CD14-positive monocyte (primary cell): ENCODE data around the gene AGXT. TPM values are rescaled to one million over a fixed set of nuclear protein-coding genes. Genes with fewer than 3 reads are reported as not detected.

ENCODE experiments used
- DNase-seq, 3 donors: peaks; one replicate each; pipeline ENCODE4 v3.0.0-alpha.2; 2011 to 2022
- H2AFZ ChIP-seq: 2 replicates; pipeline ENCODE4 v1.6.0; 2012; ENCODE audit warnings: mild to moderate bottlenecking, low read depth, low read length, inconsistent platforms; ENCODE audit not compliant: insufficient read depth, poor library complexity, severe bottlenecking
- H3K27ac ChIP-seq, 2 donors: 1 replicate in 1 of 2; 2 replicates in 1 of 2; pipeline ENCODE4 v1.5.1; 2012 to 2013; ENCODE audit warnings: low read length in 2 of 2, control low read depth in 1 of 2, inconsistent platforms in 1 of 2, low read depth in 1 of 2, mild to moderate bottlenecking in 1 of 2
- H3K27me3 ChIP-seq, 2 donors: one replicate each; pipeline versions ENCODE4 v1.6.0 to v1.6.1; 2011 to 2013; ENCODE audit warnings: low read length in 2 of 2; ENCODE audit not compliant: control insufficient read depth in 2 of 2, insufficient read depth in 2 of 2
- H3K36me3 ChIP-seq, 2 donors: replicated peaks in 1 of 2; 1 replicate in 1 of 2; 2 replicates in 1 of 2; pipeline versions ENCODE4 v1.5.1 to v1.6.1; 2012 to 2013; ENCODE audit warnings: low read length in 2 of 2, control low read depth in 1 of 2, inconsistent platforms in 1 of 2, mild to moderate bottlenecking in 1 of 2; ENCODE audit not compliant: insufficient read depth in 2 of 2, control insufficient read depth in 1 of 2
- H3K4me1 ChIP-seq, 2 donors: 1 replicate in 1 of 2; 2 replicates in 1 of 2; pipeline versions ENCODE4 v1.5.1 to v1.6.1; 2012 to 2013; ENCODE audit warnings: low read length in 2 of 2, control low read depth in 1 of 2, inconsistent platforms in 1 of 2, mild to moderate bottlenecking in 1 of 2, moderate library complexity in 1 of 2; ENCODE audit not compliant: insufficient read depth in 2 of 2, control insufficient read depth in 1 of 2
- H3K4me2 ChIP-seq: replicated peaks from 2 replicates; pipeline ENCODE3; 2012; ENCODE audit warnings: low read length, moderate library complexity, mild to moderate bottlenecking; ENCODE audit not compliant: poor library complexity, severe bottlenecking; ENCODE audit errors: extremely low read depth
- H3K4me3 ChIP-seq, 3 experiments: fragments of 200-600 bp in 1 of 3; sonication (generic) in 1 of 3; replicated peaks in 1 of 3; 1 replicate in 2 of 3; 2 replicates in 1 of 3; pipeline ENCODE4 v1.5.1; 2011 to 2013; ENCODE audit warnings: low read length in 3 of 3, mild to moderate bottlenecking in 3 of 3, control low read depth in 2 of 3, low read depth in 2 of 3, inconsistent platforms in 1 of 3, moderate library complexity in 1 of 3
- H3K79me2 ChIP-seq: 2 replicates; pipeline ENCODE4 v1.6.0; 2012; ENCODE audit warnings: mild to moderate bottlenecking, control low read depth, inconsistent platforms, low read length, moderate library complexity; ENCODE audit not compliant: insufficient read depth
- H3K9ac ChIP-seq: 2 replicates; pipeline ENCODE4 v1.6.0; 2017; ENCODE audit warnings: low read length, mild to moderate bottlenecking; ENCODE audit not compliant: insufficient read depth, poor library complexity, severe bottlenecking
- H3K9me3 ChIP-seq, 2 donors: replicated peaks in 1 of 2; 1 replicate in 1 of 2; 2 replicates in 1 of 2; pipeline versions ENCODE4 v1.5.1 to v1.6.1; 2012 to 2013; ENCODE audit warnings: low read length in 2 of 2, control low read depth in 1 of 2; ENCODE audit not compliant: control insufficient read depth in 1 of 2, insufficient read depth in 1 of 2
- H4K20me1 ChIP-seq: 2 replicates; pipeline ENCODE4 v1.6.0; 2012; ENCODE audit warnings: mild to moderate bottlenecking, low read length, control low read depth, moderate library complexity; ENCODE audit not compliant: insufficient read depth
- H3K27ac Mint-ChIP-seq, 7 donors: one replicate each; pipeline ENCODE4 v1.8.0; 2020; ENCODE audit warnings: mild to moderate bottlenecking in 7 of 7, mixed read lengths in 7 of 7, moderate library complexity in 6 of 7, inconsistent platforms in 2 of 7
- H3K27me3 Mint-ChIP-seq, 3 donors: one replicate each; pipeline ENCODE4 v1.8.0; 2021 to 2022; ENCODE audit warnings: low read depth in 3 of 3, mild to moderate bottlenecking in 3 of 3, mixed read lengths in 3 of 3, moderate library complexity in 3 of 3, inconsistent platforms in 1 of 3
- H3K36me3 Mint-ChIP-seq, 2 donors: one replicate each; pipeline ENCODE4 v1.8.0; 2020; ENCODE audit warnings: mixed read lengths in 2 of 2, inconsistent platforms in 1 of 2, mild to moderate bottlenecking in 1 of 2
- H3K4me1 Mint-ChIP-seq: one replicate; pipeline ENCODE4 v1.8.0; 2020; ENCODE audit warnings: mild to moderate bottlenecking, mixed read lengths
- H3K4me3 Mint-ChIP-seq, 2 donors: one replicate each; pipeline ENCODE4 v1.8.0; 2020; ENCODE audit warnings: mild to moderate bottlenecking in 2 of 2, mixed read lengths in 2 of 2, moderate library complexity in 1 of 2
- H3K9me3 Mint-ChIP-seq, 7 donors: one replicate each; pipeline ENCODE4 v1.8.0; 2020 to 2022; ENCODE audit warnings: mixed read lengths in 7 of 7, mild to moderate bottlenecking in 6 of 7, moderate library complexity in 6 of 7, inconsistent platforms in 2 of 7
- CTCF ChIP-seq: fragments of 200-600 bp; IDR thresholded peaks from one replicate; pipeline ENCODE4 v1.8.0; 2022; ENCODE audit warnings: antibody characterized with exemption, mild to moderate bottlenecking
- WGBS: methylation state at CpG from one replicate; pipeline ENCODE4 v1.1.5; 2013; ENCODE audit warnings: missing lambda C conversion rate; ENCODE audit not compliant: insufficient coverage; 5-methylcytosine and 5-hydroxymethylcytosine counted together
- intact Hi-C, 2 donors: fragments of 100-400 bp; cut with micrococcal nuclease; formaldehyde crosslinking; loops; one replicate each; pipeline versions ENCODE4 v1.15.0 to v1.15.1; 2023
- polyA plus RNA-seq, 3 donors: library from polyadenylated mRNA; depleted of rRNA in 1 of 3; unstranded in 2 of 3; stranded (reverse) in 1 of 3; fragments of 300-500 nt in 2 of 3; fragments of >200 nt in 1 of 3; fragmentation: Illumina TruSeq in 2 of 3; gene quantifications; 1 replicate in 2 of 3; 2 replicates in 1 of 3; pipeline ENCODE4 v1.2.3, GENCODE V29; 2012 to 2021

Gene AGXT
- polyA plus RNA-seq, 3 donors: not detected

GRCh38 chr2:240873098-240873788 lies 4.6 kb downstream of the AGXT start:
- H3K4me3 ChIP-seq: no peak overlapping the region
- no peak overlapping the region for H3K9ac ChIP-seq
- no peaks in the 10 kb centered on the region for H3K4me1 ChIP-seq
- Mint-ChIP-seq H3K27ac (peak overlapping the region in 1 of 7 donors; percentile 52), H3K9me3 (peaks cover 0 to 4% (median 0%) of the 10 kb centered on the region in 7 donors), H3K36me3 (no peaks in the 10 kb centered on the region), H3K4me1 (no peaks in the 10 kb centered on the region), H3K27me3 (peaks cover 5 to 6% (median 5%) of the 10 kb centered on the region in 3 donors), H3K4me3 (no peak overlapping the region)
- intact Hi-C loops: no loop called here
- H3K79me2 ChIP-seq: no peaks in the 10 kb centered on the region
- 88% methylated on average over 16 of the region's 21 CpGs for WGBS
- no peaks in the 10 kb centered on the region for H3K27me3 ChIP-seq
- H4K20me1 ChIP-seq: no peaks in the 10 kb centered on the region
- H3K4me2 ChIP-seq: no peak overlapping the region
- H3K36me3 ChIP-seq: no peaks in the 10 kb centered on the region
- H3K9me3 ChIP-seq: no peaks in the 10 kb centered on the region
- no peak for TF ChIP-seq CTCF
- no peak for DNase-seq
- no peak overlapping the region for H3K27ac ChIP-seq
- no peak overlapping the region for H2AFZ ChIP-seq

GRCh38 chr2:240873805-240874714 lies 5.4 kb downstream of the AGXT start:
- Histone ChIP-seq H4K20me1 (no peaks in the 10 kb centered on the region), H3K4me2 (no peak overlapping the region), H3K4me1 (no peaks in the 10 kb centered on the region), H2AFZ (no peak overlapping the region), H3K9ac (no peak overlapping the region), H3K36me3 (no peaks in the 10 kb centered on the region), H3K79me2 (no peaks in the 10 kb centered on the region), H3K27me3 (no peaks in the 10 kb centered on the region), H3K9me3 (no peaks in the 10 kb centered on the region), H3K27ac (no peak overlapping the region), H3K4me3 (no peak overlapping the region)
- no peaks in the 10 kb centered on the region for H3K36me3 Mint-ChIP-seq
- no peak for DNase-seq
- peaks cover 0 to 4% (median 0%) of the 10 kb centered on the region in 7 donors for H3K9me3 Mint-ChIP-seq
- no peaks in the 10 kb centered on the region for H3K4me1 Mint-ChIP-seq
- intact Hi-C loops: no loop called here
- no peak overlapping the region for H3K4me3 Mint-ChIP-seq
- 90% methylated on average over 30 of the region's 33 CpGs for WGBS
- no peak for TF ChIP-seq CTCF
- peaks cover 5 to 6% (median 5%) of the 10 kb centered on the region in 3 donors for H3K27me3 Mint-ChIP-seq
- peak overlapping the region in 1 of 7 donors; percentile 40 for H3K27ac Mint-ChIP-seq
